Measurements from ENCODE around the gene ARMC6.
"Not testable (repeated sequence)": the region's sequence is repeated elsewhere in the genome, so short reads cannot be mapped to it uniquely, and the experiment has no call there.

ARMC6 gene

GRCh38 chr19:19079571-19079970 is 46.2 kb downstream of the ARMC6 start:
- Mint-ChIP-seq H3K4me1 (ENCODE audit: low read depth in 2 of 2) (peaks cover 32 to 44% of the 10 kb centered on the region in 2 donors), H3K9me3 (no peaks in the 10 kb centered on the region), H3K4me3 (no peak overlapping the region), H3K36me3 (ENCODE audit: insufficient read depth) (peaks cover 29% of the 10 kb centered on the region), H3K27me3 (no peaks in the 10 kb centered on the region), H3K27ac (peak overlapping the region; percentile 19 to 35)
- no peak for ATAC-seq (replicated peaks)
- no peak for DNase-seq

- Mint-ChIP-seq H3K36me3 (ENCODE audit: insufficient read depth) (peaks cover 18% of the 10 kb centered on the region), H3K4me3 (no peak overlapping the region), H3K9me3 (no peaks in the 10 kb centered on the region), H3K27me3 (no peaks in the 10 kb centered on the region), H3K27ac (no peak overlapping the region), H3K4me1 (ENCODE audit: low read depth in 2 of 2) (peaks cover 26 to 38% of the 10 kb centered on the region in 2 donors)
- DNase-seq: no peak
- no peak for ATAC-seq (replicated peaks)
Observed at GRCh38 chr19:19081642-19082151, 48.3 kb downstream of the ARMC6 start.

GRCh38 chr19:19083413-19084178 is 50.2 kb downstream of the ARMC6 start:
- ATAC-seq (replicated peaks) (no peak), DNase-seq (no peak)
- no peaks in the 10 kb centered on the region for H3K27me3 Mint-ChIP-seq
- peak overlapping the region; percentile 15 to 38 for H3K27ac Mint-ChIP-seq
- H3K36me3 Mint-ChIP-seq (ENCODE audit: insufficient read depth): peaks cover 18% of the 10 kb centered on the region
- H3K4me1 Mint-ChIP-seq (ENCODE audit: low read depth in 2 of 2): peaks cover 16 to 25% of the 10 kb centered on the region in 2 donors
- no peaks in the 10 kb centered on the region for H3K9me3 Mint-ChIP-seq
- H3K4me3 Mint-ChIP-seq: no peak overlapping the region

GRCh38 chr19:19087676-19088075 is 54.3 kb downstream of the ARMC6 start:
- Mint-ChIP-seq H3K27me3 (no peaks in the 10 kb centered on the region), H3K27ac (peak overlapping the region; percentile 44 to 80), H3K4me1 (ENCODE audit: low read depth in 2 of 2) (peaks cover 4 to 6% of the 10 kb centered on the region in 2 donors), H3K36me3 (ENCODE audit: insufficient read depth) (peaks cover 11% of the 10 kb centered on the region), H3K9me3 (no peaks in the 10 kb centered on the region), H3K4me3 (no peak overlapping the region)
- ATAC-seq (replicated peaks) (no peak), DNase-seq (no peak)

- peak overlapping the region in 1 of 2 donors; percentile 19 for H3K27ac Mint-ChIP-seq
- no peak for DNase-seq
Observed at GRCh38 chr19:19094513-19094912, 61.1 kb downstream of the ARMC6 start.

GRCh38 chr19:19095691-19096090 is 62.3 kb downstream of the ARMC6 start:
- peaks cover 4% of the 10 kb centered on the region for H3K36me3 Mint-ChIP-seq (ENCODE audit: insufficient read depth)
- no peaks in the 10 kb centered on the region for H3K27me3 Mint-ChIP-seq
- H3K4me1 Mint-ChIP-seq (ENCODE audit: low read depth in 2 of 2): peaks cover 5 to 7% of the 10 kb centered on the region in 2 donors
- no peak overlapping the region for H3K4me3 Mint-ChIP-seq
- H3K27ac Mint-ChIP-seq: no peak overlapping the region
- no peaks in the 10 kb centered on the region for H3K9me3 Mint-ChIP-seq
- DNase-seq: no peak
- no peak for ATAC-seq (replicated peaks)

More at GRCh38 chr19:19094513-19094912, 61.1 kb downstream of the ARMC6 start:
- H3K4me3 Mint-ChIP-seq: no peak overlapping the region
- ATAC-seq (replicated peaks): no peak
- H3K4me1 Mint-ChIP-seq (ENCODE audit: low read depth in 2 of 2): peaks cover 5 to 7% of the 10 kb centered on the region in 2 donors
- peaks cover 4% of the 10 kb centered on the region for H3K36me3 Mint-ChIP-seq (ENCODE audit: insufficient read depth)
- no peaks in the 10 kb centered on the region for H3K9me3 Mint-ChIP-seq
- no peaks in the 10 kb centered on the region for H3K27me3 Mint-ChIP-seq

- Mint-ChIP-seq H3K9me3 (no peaks in the 10 kb centered on the region), H3K4me3 (no peak overlapping the region), H3K27me3 (no peaks in the 10 kb centered on the region), H3K27ac (peak overlapping the region in 1 of 2 donors; percentile 15), H3K4me1 (ENCODE audit: low read depth in 2 of 2) (peaks cover 5 to 7% of the 10 kb centered on the region in 2 donors), H3K36me3 (ENCODE audit: insufficient read depth) (peaks cover 4% of the 10 kb centered on the region)
- no peak for ATAC-seq (replicated peaks)
- no peak for DNase-seq
Observed at GRCh38 chr19:19096641-19097627, 63.5 kb downstream of the ARMC6 start.

- no peak for ATAC-seq (replicated peaks)
- H3K4me1 Mint-ChIP-seq (ENCODE audit: low read depth in 2 of 2): peaks cover 3 to 4% of the 10 kb centered on the region in 2 donors
Observed at GRCh38 chr19:19098084-19098702, 64.8 kb downstream of the ARMC6 start.

GRCh38 chr19:19098703-19099632 is 65.6 kb downstream of the ARMC6 start:
- no peaks in the 10 kb centered on the region for H3K9me3 Mint-ChIP-seq
- no peak overlapping the region for H3K27ac Mint-ChIP-seq

More at GRCh38 chr19:19098084-19098702, 64.8 kb downstream of the ARMC6 start:
- H3K27ac Mint-ChIP-seq: no peak overlapping the region
- no peak overlapping the region for H3K4me3 Mint-ChIP-seq
- peaks cover 7% of the 10 kb centered on the region for H3K36me3 Mint-ChIP-seq (ENCODE audit: insufficient read depth)
- H3K27me3 Mint-ChIP-seq: no peaks in the 10 kb centered on the region
- H3K9me3 Mint-ChIP-seq: no peaks in the 10 kb centered on the region
- no peak for DNase-seq

GRCh38 chr19:19101540-19101939 is 68.1 kb downstream of the ARMC6 start:
- no peak for ATAC-seq (replicated peaks)
- no peaks in the 10 kb centered on the region for H3K27me3 Mint-ChIP-seq
- H3K4me1 Mint-ChIP-seq (ENCODE audit: low read depth in 2 of 2): no peaks in the 10 kb centered on the region
- DNase-seq: no peak
- H3K27ac Mint-ChIP-seq: no peak overlapping the region
- H3K9me3 Mint-ChIP-seq: no peaks in the 10 kb centered on the region
- H3K36me3 Mint-ChIP-seq (ENCODE audit: insufficient read depth): peaks cover 17% of the 10 kb centered on the region
- H3K4me3 Mint-ChIP-seq: no peak overlapping the region

More at GRCh38 chr19:19098703-19099632, 65.6 kb downstream of the ARMC6 start:
- Mint-ChIP-seq H3K36me3 (ENCODE audit: insufficient read depth) (peaks cover 8% of the 10 kb centered on the region), H3K27me3 (no peaks in the 10 kb centered on the region), H3K4me1 (ENCODE audit: low read depth in 2 of 2) (peaks cover 0 to 2% of the 10 kb centered on the region in 2 donors), H3K4me3 (no peak overlapping the region)
- DNase-seq (no peak), ATAC-seq (replicated peaks) (no peak)

- not testable (repeated sequence) for DNase-seq; H3K4me3 Mint-ChIP-seq; H3K27me3 Mint-ChIP-seq; ATAC-seq (replicated peaks); H3K27ac Mint-ChIP-seq; H3K4me1 Mint-ChIP-seq (ENCODE audit: low read depth in 2 of 2); H3K9me3 Mint-ChIP-seq
- peaks cover 16% of the 10 kb centered on the region for H3K36me3 Mint-ChIP-seq (ENCODE audit: insufficient read depth)
Observed at GRCh38 chr19:19102566-19102965, 69.2 kb downstream of the ARMC6 start.

GRCh38 chr19:19103167-19103566 is 69.8 kb downstream of the ARMC6 start:
- peaks cover 20% of the 10 kb centered on the region for H3K36me3 Mint-ChIP-seq (ENCODE audit: insufficient read depth)
- H3K9me3 Mint-ChIP-seq: no peaks in the 10 kb centered on the region
- H3K4me1 Mint-ChIP-seq (ENCODE audit: low read depth in 2 of 2): no peaks in the 10 kb centered on the region
- H3K4me3 Mint-ChIP-seq: no peak overlapping the region
- DNase-seq (no peak), ATAC-seq (replicated peaks) (no peak)
- no peaks in the 10 kb centered on the region for H3K27me3 Mint-ChIP-seq
- H3K27ac Mint-ChIP-seq: no peak overlapping the region
